GM08714 (cell line): Measurements from ENCODE around the gene AGAP1.

Experiments
- H3K4me3 ChIP-seq: fragments of 200-500 bp; sonication (Bioruptor generic); 2 replicates; pipeline ENCODE4 v1.5.1; 2014; ENCODE audit warnings: mild to moderate bottlenecking, low read length, inconsistent platforms
- ZNF274 ChIP-seq: IDR thresholded peaks from 2 replicates; pipeline ENCODE4 v1.6.1; 2012; ENCODE audit warnings: mild to moderate bottlenecking, low read depth, low read length

The AGAP1 gene

DNA sequence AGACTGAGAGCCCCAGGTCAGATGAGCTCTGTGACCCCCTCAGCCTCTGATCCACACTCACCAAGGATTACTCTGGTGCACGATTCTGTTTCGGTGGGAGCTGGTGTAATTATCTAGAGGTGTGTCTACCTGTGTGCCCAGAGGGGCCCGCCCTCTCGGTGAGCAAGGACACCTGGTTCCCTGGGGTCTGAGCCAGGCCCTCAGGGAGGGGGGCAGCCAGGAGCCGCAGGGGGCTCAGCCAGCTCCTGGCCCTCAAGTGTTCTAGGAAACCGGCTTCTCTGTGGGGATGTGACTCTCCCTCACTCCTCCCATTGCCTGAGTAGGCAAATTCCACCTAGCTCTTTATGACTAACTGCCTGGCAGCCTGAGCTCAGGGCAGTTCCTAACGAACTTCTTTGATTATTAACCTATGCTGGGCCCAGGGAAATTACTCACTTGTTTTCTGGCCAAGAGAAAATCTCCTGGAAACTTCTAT lies 17.4 kb downstream of the AGAP1 start:
- no peak for TF ChIP-seq ZNF274
- H3K4me3 ChIP-seq, result no peak overlapping the region

- no peak overlapping the region for H3K4me3 ChIP-seq
- TF ChIP-seq ZNF274, result no peak
Observed at GRCh38 chr2:235511751-235512698, 18.2 kb downstream of the AGAP1 start.

DNA sequence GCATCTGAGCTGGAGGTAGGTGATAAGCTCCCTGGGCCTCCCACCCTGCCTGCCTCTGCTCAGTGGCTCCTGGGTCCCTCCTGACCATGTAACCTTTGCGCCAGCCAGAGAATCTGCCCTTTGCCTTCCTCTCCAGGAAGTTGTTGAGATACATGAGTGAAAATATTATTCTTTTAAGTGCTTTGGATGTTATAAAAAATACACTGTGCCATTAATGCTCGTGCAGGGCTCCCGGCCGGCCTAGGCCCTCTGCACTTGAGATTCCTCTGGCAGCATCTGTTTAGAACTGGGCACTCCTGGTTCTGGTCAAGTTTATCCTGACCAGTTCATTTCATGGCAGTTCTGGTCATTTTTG lies 18.8 kb downstream of the AGAP1 start:
- H3K4me3 ChIP-seq, result no peak overlapping the region
- TF ChIP-seq ZNF274, result no peak

- no peak overlapping the region for H3K4me3 ChIP-seq
- no peak for TF ChIP-seq ZNF274
Observed at GRCh38 chr2:235513984-235514626, 20.3 kb downstream of the AGAP1 start.

GRCh38 chr2:235514627-235515363 lies 21.0 kb downstream of the AGAP1 start:
- H3K4me3 ChIP-seq, result no peak overlapping the region
- no peak for TF ChIP-seq ZNF274

DNA sequence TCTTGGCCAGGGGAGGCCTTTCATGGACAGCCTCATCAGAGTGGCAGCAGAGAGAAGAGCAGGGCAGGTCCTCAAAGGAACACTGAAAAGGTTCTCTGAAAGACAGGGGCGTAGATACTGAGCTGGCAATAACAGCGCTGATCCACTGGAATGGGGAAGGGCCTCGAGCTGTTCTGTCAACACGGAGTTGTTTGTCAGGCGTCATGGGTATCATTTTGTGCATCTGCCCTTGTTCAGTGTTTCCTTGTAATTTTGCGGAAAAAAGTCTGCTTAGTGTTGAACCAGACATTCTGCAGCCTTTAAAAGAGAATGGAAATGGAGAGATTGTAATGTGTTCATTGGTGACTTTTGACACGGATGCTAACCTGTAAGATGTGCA lies 21.5 kb downstream of the AGAP1 start:
- no peak for TF ChIP-seq ZNF274
- no peak overlapping the region for H3K4me3 ChIP-seq

- H3K4me3 ChIP-seq, result no peak overlapping the region
- no peak for TF ChIP-seq ZNF274
Observed at GRCh38 chr2:235515821-235516220, 22.0 kb downstream of the AGAP1 start.

GRCh38 chr2:235516257-235516656 lies 22.4 kb downstream of the AGAP1 start:
- TF ChIP-seq ZNF274, result no peak
- no peak overlapping the region for H3K4me3 ChIP-seq

GRCh38 chr2:235518322-235519090 lies 24.7 kb downstream of the AGAP1 start:
- H3K4me3 ChIP-seq, result no peak overlapping the region
- no peak for TF ChIP-seq ZNF274

GRCh38 chr2:235520787-235521186 lies 26.9 kb downstream of the AGAP1 start:
- no peak for TF ChIP-seq ZNF274

GRCh38 chr2:235521844-235522243 lies 28.0 kb downstream of the AGAP1 start:
- no peak overlapping the region for H3K4me3 ChIP-seq
- no peak for TF ChIP-seq ZNF274

More at GRCh38 chr2:235520787-235521186, 26.9 kb downstream of the AGAP1 start:
- H3K4me3 ChIP-seq, result no peak overlapping the region

DNA sequence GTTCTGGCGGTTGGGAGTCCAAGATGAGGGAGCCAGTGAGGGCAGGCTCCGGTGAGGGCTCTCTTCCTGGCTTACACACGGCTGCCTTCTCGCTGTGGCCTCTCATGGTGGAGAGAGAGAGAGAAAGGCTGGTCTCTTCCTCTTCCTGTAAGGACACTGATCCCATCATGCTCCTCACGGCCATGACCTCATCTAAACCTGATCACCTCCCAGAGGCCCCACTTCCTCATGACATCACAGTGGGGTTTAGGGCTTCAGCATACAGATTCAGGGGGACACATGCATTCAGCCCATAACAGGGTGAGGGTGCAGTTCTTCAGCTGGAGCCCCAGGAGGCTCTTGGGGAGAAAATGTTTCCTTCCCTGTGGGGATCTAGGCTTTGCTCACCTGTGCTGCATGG lies 29.2 kb downstream of the AGAP1 start:
- no peak for TF ChIP-seq ZNF274

DNA sequence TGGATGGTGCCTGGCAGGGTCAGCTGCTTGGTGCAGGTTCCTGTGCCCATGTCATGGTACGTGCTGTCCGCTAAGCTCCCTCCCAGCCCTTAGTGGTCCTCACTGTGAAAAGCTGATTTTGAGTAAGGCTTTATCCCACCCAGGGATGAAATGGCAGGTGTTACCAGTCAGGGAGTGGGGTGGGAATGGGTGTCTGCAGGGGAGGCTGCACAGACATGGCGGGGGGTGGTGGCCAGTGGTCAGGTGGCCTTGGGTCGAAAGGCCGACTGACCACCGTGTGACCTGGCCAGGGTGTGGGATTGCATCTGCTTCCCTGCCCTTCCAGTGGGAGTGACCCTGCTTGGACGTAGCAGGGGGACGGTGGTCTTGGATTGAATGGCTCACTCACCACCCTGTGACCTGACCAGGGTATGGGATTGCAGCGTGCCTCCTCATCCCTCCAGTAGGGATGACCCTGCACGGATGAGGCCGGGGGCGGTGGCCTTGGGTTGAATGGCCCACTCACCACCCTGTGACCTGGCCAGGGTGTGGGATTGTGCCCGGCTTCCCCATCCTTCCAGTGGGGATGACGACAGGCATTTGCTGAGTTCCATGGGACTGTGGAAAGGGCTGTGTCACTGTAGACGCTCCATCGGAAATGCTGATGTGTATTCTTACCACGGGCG lies 29.8 kb downstream of the AGAP1 start:
- TF ChIP-seq ZNF274, result no peak
- no peak overlapping the region for H3K4me3 ChIP-seq

More for the DNA sequence above, 29.2 kb downstream of the AGAP1 start:
- H3K4me3 ChIP-seq, result no peak overlapping the region

- no peak overlapping the region for H3K4me3 ChIP-seq
Observed at GRCh38 chr2:235526166-235526565, 32.3 kb downstream of the AGAP1 start.

More at GRCh38 chr2:235526166-235526565, 32.3 kb downstream of the AGAP1 start:
- no peak for TF ChIP-seq ZNF274
